ENCODE data around the gene CNBD2. TPM values are rescaled to one million over a fixed set of nuclear protein-coding genes. Genes with fewer than 3 reads are reported as not detected.
"Not testable (repeated sequence)": the region's sequence is repeated elsewhere in the genome, so short reads cannot be mapped to it uniquely, and the experiment has no call there.

CNBD2 gene
- total and polyA plus RNA-seq, 7 experiments from 2014 or later, result 2.6 to 10.6 (median 7.7) TPM

DNA sequence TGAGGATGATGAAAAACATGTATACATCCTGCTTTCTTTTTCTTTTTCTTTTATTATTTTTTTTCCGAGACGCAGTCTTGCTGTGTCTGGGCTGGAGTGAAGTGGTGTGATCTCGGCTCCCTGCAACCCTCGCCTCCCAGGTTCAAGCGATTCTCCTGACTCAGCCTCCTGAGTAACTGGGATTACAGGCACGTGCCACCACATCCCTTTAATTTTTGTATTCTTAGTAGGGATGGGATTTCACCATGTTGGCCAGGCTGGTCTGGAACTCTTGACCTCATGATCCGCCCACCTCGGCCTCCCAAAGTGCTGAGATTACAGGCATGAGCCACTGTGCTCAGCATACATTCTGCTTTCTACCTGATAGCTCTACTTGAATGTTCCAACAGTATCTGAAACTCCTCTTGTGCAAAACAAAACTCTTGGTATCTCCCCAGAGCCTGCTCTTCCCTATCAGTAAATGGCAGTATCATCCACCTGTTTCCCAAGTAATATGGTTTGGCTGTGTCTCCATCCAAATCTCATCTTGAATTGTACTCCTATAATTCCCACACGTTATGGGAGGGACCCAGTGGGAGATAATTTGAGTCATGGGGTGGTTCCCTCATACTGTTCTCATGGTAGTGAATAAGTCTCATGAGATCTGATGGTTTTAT, 85.6 kb downstream of the CNBD2 start:
- H3K27ac Mint-ChIP-seq, result not testable (repeated sequence)
- intact Hi-C loops (cut with micrococcal nuclease), result loop anchor here (5.0 kb wide), 4 partner anchors 102 to 1177 kb away; partner anchors contain the start of genes ACSS2 (in 1 of the 2), MROH8 (in 1 of the 2), RPN2 (in 1 of the 2) and SCAND1 (in 1 of the 2)

DNA sequence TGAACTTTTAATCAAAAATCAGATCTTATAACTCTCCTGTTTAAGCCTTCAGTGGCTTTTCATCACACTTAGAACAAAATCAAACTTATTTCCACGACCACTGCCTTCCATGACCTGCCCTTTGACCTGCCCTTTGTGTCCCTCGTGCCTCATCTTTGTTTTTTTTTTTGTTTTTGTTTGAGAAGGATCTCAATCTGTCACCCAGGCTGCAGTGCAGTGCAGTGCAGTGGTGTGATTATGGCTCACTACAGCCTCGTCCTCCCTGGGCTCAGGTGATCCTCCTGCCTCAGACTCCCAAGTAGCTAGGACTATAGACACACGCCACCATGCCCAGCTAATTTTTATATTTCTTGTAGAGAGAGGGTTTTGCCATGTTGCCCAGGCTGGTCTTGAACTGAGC, 86.8 kb downstream of the CNBD2 start:
- ATAC-seq (no peak), DNase-seq (no peak)
- Histone ChIP-seq H3K27ac (ENCODE audit: low read depth, low read length) (no peak overlapping the region), H3K36me3 (ENCODE audit: control insufficient read depth in 2 of 3, insufficient read depth in 3 of 3, low read length in 3 of 3) (peaks cover 0 to 6% (median 0%) of the 10 kb centered on the region in 3 experiments), H3K4me1 (ENCODE audit: control insufficient read depth in 2 of 2, insufficient read depth in 2 of 2, low read length in 2 of 2) (peaks cover 6 to 7% of the 10 kb centered on the region in 2 donors), H3K4me3 (ENCODE audit: low read length) (no peak overlapping the region), H3K9me3 (ENCODE audit: control insufficient read depth in 2 of 3, low read length in 3 of 3) (no peaks in the 10 kb centered on the region), H3K27me3 (ENCODE audit: control insufficient read depth in 2 of 2, insufficient read depth in 2 of 2, low read length in 2 of 2) (no peaks in the 10 kb centered on the region)
- H3K4me3 Mint-ChIP-seq, result no peak overlapping the region
- POLR2A ChIA-PET, result no interaction called here
- no peaks in the 10 kb centered on the region for H3K36me3 Mint-ChIP-seq
- CTCF ChIA-PET, result no interaction called here
- H3K27me3 Mint-ChIP-seq, result peaks cover 0 to 14% (median 5%) of the 10 kb centered on the region in 5 donors
- H3K9me3 Mint-ChIP-seq, result no peaks in the 10 kb centered on the region
- intact Hi-C loops (cut with micrococcal nuclease), result no loop called here
- no peak overlapping the region for H3K27ac Mint-ChIP-seq
- H3K4me1 Mint-ChIP-seq, result peaks cover 7 to 14% (median 12%) of the 10 kb centered on the region in 7 donors

More for the DNA sequence above, 85.6 kb downstream of the CNBD2 start:
- H3K9me3 ChIP-seq (ENCODE audit: control insufficient read depth in 2 of 3, low read length in 3 of 3); H3K27ac ChIP-seq (ENCODE audit: low read depth, low read length); H3K36me3 Mint-ChIP-seq; H3K9me3 Mint-ChIP-seq; CTCF ChIA-PET; H3K27me3 ChIP-seq (ENCODE audit: control insufficient read depth in 2 of 2, insufficient read depth in 2 of 2, low read length in 2 of 2); H3K4me3 ChIP-seq (ENCODE audit: low read length); ATAC-seq; H3K4me1 ChIP-seq (ENCODE audit: control insufficient read depth in 2 of 2, insufficient read depth in 2 of 2, low read length in 2 of 2); H3K36me3 ChIP-seq (ENCODE audit: control insufficient read depth in 2 of 3, insufficient read depth in 3 of 3, low read length in 3 of 3); DNase-seq: not testable (repeated sequence)
- Mint-ChIP-seq H3K27me3 (peaks cover 0 to 14% (median 5%) of the 10 kb centered on the region in 5 donors), H3K4me1 (peaks cover 16 to 24% (median 23%) of the 10 kb centered on the region in 7 donors), H3K4me3 (peak overlapping the region in 1 of 10 donors; percentile 31)
- POLR2A ChIA-PET, result interaction anchor here (0.7 to 3.0 kb wide), 2 partner anchors 11 to 18 kb away, joined by 3 to 14 read pairs; no protein-coding TSS in a partner anchor

DNA sequence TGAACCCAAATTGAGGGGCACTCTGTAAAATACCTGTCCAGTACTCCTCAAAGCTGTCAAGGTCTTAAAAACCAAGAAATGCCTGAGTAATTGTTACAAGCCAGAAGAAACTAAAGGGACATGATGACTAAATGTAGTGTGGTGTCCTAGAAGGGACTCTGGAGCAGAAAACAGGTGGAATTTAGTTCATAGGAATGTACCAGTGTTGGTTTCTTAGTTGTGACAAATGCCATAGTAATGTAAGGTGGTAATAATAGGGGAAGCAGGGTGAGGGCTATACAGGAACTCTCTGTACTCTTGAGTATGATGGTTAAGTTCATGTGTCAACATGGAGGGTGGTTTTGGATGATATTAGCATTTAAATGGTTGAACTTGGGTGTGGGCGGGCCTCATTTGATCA, 92.3 kb downstream of the CNBD2 start:
- Mint-ChIP-seq H3K4me1 (peaks cover 0 to 10% (median 0%) of the 10 kb centered on the region in 7 donors), H3K27ac (no peak overlapping the region), H3K36me3 (no peaks in the 10 kb centered on the region), H3K27me3 (peaks cover 0 to 39% (median under 1%) of the 10 kb centered on the region in 5 donors), H3K4me3 (no peak overlapping the region), H3K9me3 (peaks cover 0 to 4% (median 0%) of the 10 kb centered on the region in 11 donors)
- ChIA-PET CTCF (no interaction called here), POLR2A (no interaction called here)
- intact Hi-C loops (cut with micrococcal nuclease), result no loop called here
- no peaks in the 10 kb centered on the region for H3K36me3 ChIP-seq (ENCODE audit: control insufficient read depth in 2 of 3, insufficient read depth in 3 of 3, low read length in 3 of 3)
- ATAC-seq (no peak), DNase-seq (no peak)
- H3K9me3 ChIP-seq (ENCODE audit: control insufficient read depth in 2 of 3, low read length in 3 of 3), result no peaks in the 10 kb centered on the region
- no peak overlapping the region for H3K27ac ChIP-seq (ENCODE audit: low read depth, low read length)
- H3K27me3 ChIP-seq (ENCODE audit: control insufficient read depth in 2 of 2, insufficient read depth in 2 of 2, low read length in 2 of 2), result no peaks in the 10 kb centered on the region
- H3K4me3 ChIP-seq (ENCODE audit: low read length), result no peak overlapping the region
- peaks cover 0 to 3% of the 10 kb centered on the region in 2 donors for H3K4me1 ChIP-seq (ENCODE audit: control insufficient read depth in 2 of 2, insufficient read depth in 2 of 2, low read length in 2 of 2)

DNA sequence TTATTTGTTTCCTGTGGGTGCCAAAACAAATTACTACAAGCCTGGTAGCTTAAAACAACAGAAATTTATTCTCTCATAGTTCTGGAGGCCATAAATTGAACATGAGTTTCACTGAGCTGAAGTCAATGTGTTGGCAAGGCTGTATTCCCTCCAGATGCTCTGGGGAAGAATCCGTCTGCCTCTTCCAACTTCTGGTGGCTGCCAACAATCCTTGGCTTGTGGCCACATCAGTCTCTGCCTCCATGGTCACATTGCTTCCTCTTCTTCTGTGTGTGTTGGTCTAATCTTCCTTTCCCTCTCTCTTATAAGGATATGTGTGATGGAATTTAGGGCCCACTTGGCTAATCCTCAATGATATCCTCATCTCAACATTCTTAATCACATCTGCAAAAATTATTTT, 93.4 kb downstream of the CNBD2 start:
- intact Hi-C loops (cut with micrococcal nuclease), result no loop called here
- H3K27ac Mint-ChIP-seq, result peak overlapping the region in 1 of 9 donors; percentile 2
- CTCF ChIA-PET, result no interaction called here

DNA sequence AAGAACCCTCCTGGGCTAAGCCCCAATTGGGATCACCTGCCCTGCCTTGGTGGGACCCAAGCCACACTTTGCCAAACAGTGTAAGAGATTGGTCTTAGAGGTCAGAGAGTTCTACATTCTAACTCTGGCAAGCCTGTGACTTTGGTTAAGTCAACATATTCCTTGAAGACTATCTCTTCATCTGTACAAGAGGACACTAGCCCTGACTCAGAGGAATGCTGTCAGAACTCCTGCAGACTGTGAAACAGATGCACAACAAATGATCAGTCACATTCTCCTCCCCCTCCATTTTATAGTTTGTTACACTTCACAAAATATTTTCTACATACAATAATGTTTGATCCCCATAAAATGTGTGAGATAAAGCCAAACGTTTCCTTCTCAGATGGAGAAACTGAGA, 94.4 kb downstream of the CNBD2 start:
- intact Hi-C loops (cut with micrococcal nuclease), result no loop called here
- no peaks in the 10 kb centered on the region for H3K27me3 ChIP-seq (ENCODE audit: control insufficient read depth in 2 of 2, insufficient read depth in 2 of 2, low read length in 2 of 2)
- H3K4me1 ChIP-seq (ENCODE audit: control insufficient read depth in 2 of 2, insufficient read depth in 2 of 2, low read length in 2 of 2), result peaks cover 0 to 3% of the 10 kb centered on the region in 2 donors
- DNase-seq, result no peak
- Mint-ChIP-seq H3K27ac (no peak overlapping the region), H3K9me3 (peaks cover 0 to 4% (median 0%) of the 10 kb centered on the region in 11 donors), H3K4me1 (peaks cover 0 to 10% (median 0%) of the 10 kb centered on the region in 7 donors), H3K4me3 (peak overlapping the region in 2 of 10 donors; percentile 7 to 17), H3K36me3 (no peaks in the 10 kb centered on the region), H3K27me3 (peaks cover 0 to 48% (median 0%) of the 10 kb centered on the region in 5 donors)
- POLR2A ChIA-PET, result no interaction called here
- CTCF ChIA-PET, result no interaction called here
- H3K9me3 ChIP-seq (ENCODE audit: control insufficient read depth in 2 of 3, low read length in 3 of 3), result no peaks in the 10 kb centered on the region
- no peak overlapping the region for H3K27ac ChIP-seq (ENCODE audit: low read depth, low read length)
- H3K36me3 ChIP-seq (ENCODE audit: control insufficient read depth in 2 of 3, insufficient read depth in 3 of 3, low read length in 3 of 3), result no peaks in the 10 kb centered on the region
- no peak overlapping the region for H3K4me3 ChIP-seq (ENCODE audit: low read length)
- no peak for ATAC-seq

More for the DNA sequence above, 93.4 kb downstream of the CNBD2 start:
- H3K27ac ChIP-seq (ENCODE audit: low read depth, low read length), result no peak overlapping the region
- peaks cover 0 to 3% of the 10 kb centered on the region in 2 donors for H3K4me1 ChIP-seq (ENCODE audit: control insufficient read depth in 2 of 2, insufficient read depth in 2 of 2, low read length in 2 of 2)
- no peaks in the 10 kb centered on the region for H3K27me3 ChIP-seq (ENCODE audit: control insufficient read depth in 2 of 2, insufficient read depth in 2 of 2, low read length in 2 of 2)
- H3K36me3 ChIP-seq (ENCODE audit: control insufficient read depth in 2 of 3, insufficient read depth in 3 of 3, low read length in 3 of 3), result no peaks in the 10 kb centered on the region
- DNase-seq (no peak), ATAC-seq (no peak)
- Mint-ChIP-seq H3K4me3 (no peak overlapping the region), H3K9me3 (peaks cover 0 to 4% (median 0%) of the 10 kb centered on the region in 11 donors), H3K27me3 (peaks cover 0 to 47% (median 0%) of the 10 kb centered on the region in 5 donors), H3K36me3 (no peaks in the 10 kb centered on the region), H3K4me1 (peaks cover 0 to 10% (median 0%) of the 10 kb centered on the region in 7 donors)
- POLR2A ChIA-PET, result no interaction called here
- H3K4me3 ChIP-seq (ENCODE audit: low read length), result no peak overlapping the region
- H3K9me3 ChIP-seq (ENCODE audit: control insufficient read depth in 2 of 3, low read length in 3 of 3), result no peaks in the 10 kb centered on the region

DNA sequence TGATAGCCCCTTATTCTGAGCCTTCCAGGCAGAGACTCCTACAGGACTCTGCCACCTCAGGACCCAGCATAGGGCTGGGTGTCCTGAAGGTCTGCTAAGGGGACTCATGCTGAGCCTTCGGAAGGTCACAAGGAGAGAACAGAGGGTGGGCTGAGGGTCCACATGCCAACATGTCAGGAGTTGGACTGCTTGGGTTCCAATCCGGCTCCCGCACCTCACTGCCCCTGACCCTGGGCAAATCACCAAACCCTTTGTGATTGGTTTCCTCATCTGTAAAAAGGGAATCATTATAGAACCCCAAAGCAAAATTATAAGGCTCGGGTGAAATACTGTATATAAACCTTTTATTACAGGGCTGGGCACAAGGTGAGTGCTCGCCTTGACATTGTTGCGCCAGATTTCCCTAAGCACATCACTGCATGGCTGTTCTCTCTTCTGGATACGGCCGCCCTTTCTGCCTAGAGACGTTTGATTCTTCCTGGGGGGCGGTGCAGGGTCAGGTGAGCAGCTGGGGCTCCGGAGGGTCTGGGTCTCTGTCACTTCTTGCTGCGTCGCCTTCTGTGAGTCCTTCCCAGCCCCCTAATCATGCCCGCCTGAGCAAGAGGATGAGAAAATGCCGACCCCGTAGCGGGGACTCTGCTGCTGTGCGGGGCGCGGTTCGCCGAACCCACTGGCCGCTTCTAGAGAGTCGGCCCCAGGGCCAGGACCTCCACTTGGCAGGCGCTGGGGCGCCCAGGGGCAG, 95.7 kb downstream of the CNBD2 start:
- DNase-seq, result no peak
- Mint-ChIP-seq H3K27me3 (peaks cover 0 to 54% (median 0%) of the 10 kb centered on the region in 5 donors), H3K4me3 (peak overlapping the region; percentile 79 to 92 (median 90)), H3K4me1 (peaks cover 0 to 10% (median 0%) of the 10 kb centered on the region in 7 donors), H3K9me3 (peaks cover 0 to 4% (median 0%) of the 10 kb centered on the region in 11 donors), H3K27ac (peak overlapping the region in 8 of 9 donors; percentile 59 to 86 (median 72)), H3K36me3 (no peaks in the 10 kb centered on the region)
- H3K36me3 ChIP-seq (ENCODE audit: control insufficient read depth in 2 of 3, insufficient read depth in 3 of 3, low read length in 3 of 3), result no peaks in the 10 kb centered on the region
- peak; percentile 8 for ATAC-seq
- H3K27ac ChIP-seq (ENCODE audit: low read depth, low read length), result peak overlapping the region; percentile 63
- ChIA-PET CTCF (interaction anchor here (0.6 kb wide), 1 partner anchor 110 kb away, joined by 3 read pairs; the partner anchor contains the start of gene SCAND1), POLR2A (interaction anchor here (0.6 to 1.8 kb wide), 4 partner anchors 11 to 131 kb away, joined by 3 to 14 read pairs (median 5); partner anchors contain the start of gene SCAND1)
- H3K4me3 ChIP-seq (ENCODE audit: low read length), result peak overlapping the region; percentile 70
- H3K4me1 ChIP-seq (ENCODE audit: control insufficient read depth in 2 of 2, insufficient read depth in 2 of 2, low read length in 2 of 2), result peaks cover 0 to 3% of the 10 kb centered on the region in 2 donors
- no peaks in the 10 kb centered on the region for H3K9me3 ChIP-seq (ENCODE audit: control insufficient read depth in 2 of 3, low read length in 3 of 3)
- intact Hi-C loops (cut with micrococcal nuclease), result loop anchor here (1.0 to 2.0 kb wide), 4 partner anchors 13 to 110 kb away; partner anchors contain the start of gene SCAND1 (in 1 of the 2)
- no peaks in the 10 kb centered on the region for H3K27me3 ChIP-seq (ENCODE audit: control insufficient read depth in 2 of 2, insufficient read depth in 2 of 2, low read length in 2 of 2)

Measured in naive thymus-derived CD4-positive, alpha-beta T cell (primary cell).